Measurements from ENCODE around the gene KAT6B. TPM values are rescaled to one million over a fixed set of nuclear protein-coding genes. Genes with fewer than 3 reads are reported as not detected.

Gene KAT6B
- total and polyA plus RNA-seq, 2 experiments from 2014 or later = 7.7 to 12.4 TPM

DNA sequence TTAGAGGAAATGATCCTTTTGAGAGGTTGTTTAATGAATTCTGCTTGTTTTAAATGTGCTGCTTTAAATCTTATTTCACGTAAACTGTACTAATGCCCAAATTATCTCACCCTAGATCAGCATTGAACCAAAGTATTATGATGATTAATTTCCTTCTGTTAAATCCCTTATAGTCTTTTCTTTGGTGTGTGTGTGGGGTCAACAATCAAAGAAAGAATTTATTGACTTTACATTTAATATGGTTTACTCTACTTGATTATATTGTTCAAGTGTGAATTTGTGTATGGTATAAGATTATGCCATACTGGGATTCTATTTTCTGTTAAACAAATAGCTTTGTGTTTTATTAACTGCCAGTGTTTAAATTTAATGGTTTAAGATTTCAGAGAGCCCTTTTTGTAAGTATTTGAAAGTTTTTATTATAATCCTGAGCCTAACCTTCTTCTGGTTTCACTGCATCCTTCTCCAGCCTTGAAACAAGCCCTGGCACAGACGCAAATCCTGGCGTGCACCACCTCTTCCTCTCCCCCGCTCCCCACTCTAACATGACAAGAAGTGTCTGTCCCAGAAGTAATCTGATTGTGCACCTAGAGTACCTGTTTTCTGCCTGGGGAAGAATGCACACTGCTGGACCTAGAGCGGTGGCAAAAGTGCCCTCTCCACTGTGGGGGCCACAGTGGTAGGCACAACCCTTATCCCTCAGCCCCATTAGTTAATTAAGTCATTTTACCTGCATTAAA is 70.6 kb downstream of the KAT6B start:
- Histone ChIP-seq H3K4me1 (ENCODE audit: insufficient read depth) (peaks cover 15% of the 10 kb centered on the region), H3K79me2 (ENCODE audit: insufficient read depth) (peaks cover 91% of the 10 kb centered on the region), H3K4me3 (no peak overlapping the region), H3K27me3 (replicated peaks; ENCODE audit: insufficient read depth) (no peaks in the 10 kb centered on the region), H3K9ac (no peak overlapping the region), H3K4me2 (ENCODE audit: unreplicated experiment) (no peak overlapping the region), H2AFZ (no peak overlapping the region), H3K27ac (no peak overlapping the region), H4K20me1 (ENCODE audit: insufficient read depth) (peaks cover under 1% of the 10 kb centered on the region; the same call in 1 of the 2 replicates), H3K36me3 (ENCODE audit: low read depth) (no peaks in the 10 kb centered on the region), H3K9me2 (ENCODE audit: insufficient read depth) (no peaks in the 10 kb centered on the region), H3K9me3 (ENCODE audit: low read depth) (no peaks in the 10 kb centered on the region), H3F3A (ENCODE audit: insufficient read depth) (no peaks in the 10 kb centered on the region)
- no peak for DNase-seq
- no peak for TF ChIP-seq EZH2 (IDR thresholded peaks at IDR 0.05; ENCODE audit: insufficient read depth, poor library complexity, severe bottlenecking)
- no peak for TF ChIP-seq EZH2phosphoT487 (IDR thresholded peaks at IDR 0.05; ENCODE audit: insufficient read depth, low read depth)
- 94 to 97% methylated on average over 5 of the region's 5 CpGs for WGBS, 2 experiments (ENCODE audit: low coverage in 1 of 2, low lambda C conversion rate in 2 of 2, missing lambda C conversion rate in 2 of 2)
- in situ Hi-C loops (cut with MboI) = no loop called here

DNA sequence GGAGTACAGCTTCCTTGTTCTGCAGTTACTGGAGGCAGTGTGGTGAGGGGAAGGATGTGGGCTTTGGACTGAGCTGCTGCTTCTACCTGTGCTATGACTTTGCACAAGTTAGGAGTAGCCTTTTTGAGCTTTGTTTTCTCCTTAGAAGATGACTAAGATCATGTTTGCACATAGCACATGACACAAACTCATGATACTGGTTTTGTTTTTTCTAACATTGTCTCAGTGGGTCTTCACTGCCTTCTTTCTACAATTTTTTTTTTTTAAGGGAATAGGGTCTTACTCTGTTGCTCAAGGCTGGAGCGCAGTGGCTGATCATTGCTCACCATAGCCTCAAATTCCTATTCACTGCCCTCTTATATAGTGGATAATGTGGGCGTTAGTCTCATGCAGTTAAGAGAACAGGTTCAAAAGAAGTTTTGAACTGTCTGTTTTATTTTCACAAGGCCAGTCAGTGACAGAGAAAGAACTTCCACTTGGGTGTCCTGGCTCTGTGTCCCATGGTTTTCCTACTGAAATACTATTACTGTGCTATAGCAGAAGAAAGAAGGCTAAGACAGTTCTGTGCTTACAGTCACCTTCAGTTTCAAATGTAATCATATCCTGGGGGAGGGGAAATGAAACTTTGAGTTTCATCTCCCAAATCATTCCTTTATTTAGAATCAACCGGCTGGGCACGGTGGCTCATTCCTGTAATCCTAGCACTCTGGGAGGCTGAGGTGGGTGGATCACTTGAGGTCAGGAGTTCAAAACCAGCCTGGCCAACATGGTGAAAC is 72.0 kb downstream of the KAT6B start:
- in situ Hi-C loops (cut with MboI) = no loop called here
- Histone ChIP-seq H2AFZ (no peak overlapping the region), H3K27ac (no peak overlapping the region), H3K36me3 (ENCODE audit: low read depth) (no peaks in the 10 kb centered on the region), H3K9ac (no peak overlapping the region), H3K4me2 (ENCODE audit: unreplicated experiment) (no peak overlapping the region), H3K4me3 (no peak overlapping the region), H3K27me3 (replicated peaks; ENCODE audit: insufficient read depth) (no peaks in the 10 kb centered on the region), H3K9me2 (ENCODE audit: insufficient read depth) (no peaks in the 10 kb centered on the region), H3F3A (ENCODE audit: insufficient read depth) (no peaks in the 10 kb centered on the region), H3K4me1 (ENCODE audit: insufficient read depth) (peaks cover 15% of the 10 kb centered on the region), H4K20me1 (ENCODE audit: insufficient read depth) (peaks cover 4% of the 10 kb centered on the region; the same call in 1 of the 2 replicates), H3K79me2 (ENCODE audit: insufficient read depth) (peaks cover 91% of the 10 kb centered on the region), H3K9me3 (ENCODE audit: low read depth) (no peaks in the 10 kb centered on the region)
- TF ChIP-seq EZH2phosphoT487 (IDR thresholded peaks at IDR 0.05; ENCODE audit: insufficient read depth, low read depth) (no peak), EZH2 (IDR thresholded peaks at IDR 0.05; ENCODE audit: insufficient read depth, poor library complexity, severe bottlenecking) (no peak)
- WGBS, 2 experiments (ENCODE audit: low coverage in 1 of 2, low lambda C conversion rate in 2 of 2, missing lambda C conversion rate in 2 of 2) = 94 to 95% methylated on average over 4 of the region's 4 CpGs
- DNase-seq = peak; percentile 5

DNA sequence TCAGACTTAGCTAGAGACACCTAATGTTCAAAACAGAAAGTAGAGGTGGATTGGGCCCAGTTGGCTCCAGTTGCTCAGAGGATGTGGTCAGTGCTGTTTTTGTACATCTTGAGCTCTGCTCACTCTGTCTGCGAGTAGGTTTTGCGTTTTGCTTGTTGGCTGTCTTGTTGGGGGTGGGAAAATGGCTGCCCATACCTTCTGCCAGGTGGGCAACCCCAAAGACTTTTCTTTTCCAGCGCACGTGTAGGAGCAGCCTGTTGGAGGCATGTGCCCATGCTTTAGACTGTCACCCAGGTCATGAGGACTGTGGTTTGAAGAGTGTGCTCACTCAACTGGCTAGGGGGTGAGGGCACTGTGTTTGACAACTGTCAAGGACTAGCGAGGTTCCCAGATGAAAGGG is 73.9 kb downstream of the KAT6B start:
- Histone ChIP-seq H3K4me3 (no peak overlapping the region), H3F3A (ENCODE audit: insufficient read depth) (no peaks in the 10 kb centered on the region), H2AFZ (no peak overlapping the region), H3K36me3 (ENCODE audit: low read depth) (no peaks in the 10 kb centered on the region), H3K4me1 (ENCODE audit: insufficient read depth) (peaks cover 15% of the 10 kb centered on the region), H4K20me1 (ENCODE audit: insufficient read depth) (peaks cover 4% of the 10 kb centered on the region; the same call in 1 of the 2 replicates), H3K79me2 (ENCODE audit: insufficient read depth) (peaks cover 93% of the 10 kb centered on the region), H3K27me3 (replicated peaks; ENCODE audit: insufficient read depth) (no peaks in the 10 kb centered on the region), H3K9ac (no peak overlapping the region), H3K4me2 (ENCODE audit: unreplicated experiment) (no peak overlapping the region), H3K9me3 (ENCODE audit: low read depth) (no peaks in the 10 kb centered on the region), H3K9me2 (ENCODE audit: insufficient read depth) (no peaks in the 10 kb centered on the region), H3K27ac (no peak overlapping the region)
- TF ChIP-seq EZH2phosphoT487 (IDR thresholded peaks at IDR 0.05; ENCODE audit: insufficient read depth, low read depth) (no peak), EZH2 (IDR thresholded peaks at IDR 0.05; ENCODE audit: insufficient read depth, poor library complexity, severe bottlenecking) (no peak)
- no peak for DNase-seq
- in situ Hi-C loops (cut with MboI) = no loop called here
- 89 to 95% methylated on average over 5 of the region's 5 CpGs for WGBS, 2 experiments (ENCODE audit: low coverage in 1 of 2, low lambda C conversion rate in 2 of 2, missing lambda C conversion rate in 2 of 2)

DNA sequence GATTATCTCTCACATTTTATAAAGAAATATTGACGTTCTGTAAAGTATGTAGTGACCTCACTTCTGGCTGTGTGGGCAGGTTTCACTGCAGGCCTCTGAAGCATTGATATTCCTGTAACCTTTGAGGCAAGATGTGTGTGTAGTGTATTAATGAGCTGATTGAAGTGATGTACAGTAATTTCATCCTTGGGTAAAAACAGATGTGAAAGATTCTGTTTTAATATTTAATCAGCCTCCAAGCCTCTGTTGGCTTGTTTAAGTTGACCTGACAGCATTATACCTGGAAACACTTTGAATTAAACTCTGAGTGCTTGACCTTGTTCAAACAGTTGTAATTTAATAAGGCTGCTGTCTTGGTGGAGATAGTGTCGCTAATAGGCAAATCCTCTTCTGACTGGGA is 74.9 kb downstream of the KAT6B start:
- H3K9ac ChIP-seq = no peak overlapping the region
- TF ChIP-seq EZH2phosphoT487 (IDR thresholded peaks at IDR 0.05; ENCODE audit: insufficient read depth, low read depth) = no peak
- TF ChIP-seq EZH2 (IDR thresholded peaks at IDR 0.05; ENCODE audit: insufficient read depth, poor library complexity, severe bottlenecking) = no peak
- H4K20me1 ChIP-seq (ENCODE audit: insufficient read depth) = peaks cover 4% of the 10 kb centered on the region; the same call in 1 of the 2 replicates
- no peaks in the 10 kb centered on the region for H3K27me3 ChIP-seq (replicated peaks; ENCODE audit: insufficient read depth)
- no peak overlapping the region for H2AFZ ChIP-seq
- no peak for DNase-seq
- no peak overlapping the region for H3K27ac ChIP-seq
- no peaks in the 10 kb centered on the region for H3F3A ChIP-seq (ENCODE audit: insufficient read depth)
- whole genome bisulfite sequencing, 2 experiments (ENCODE audit: low coverage in 1 of 2, low lambda C conversion rate in 2 of 2, missing lambda C conversion rate in 2 of 2) = 60 to 64% methylated on average over 2 of the region's 2 CpGs
- in situ Hi-C loops (cut with MboI) = no loop called here
- no peaks in the 10 kb centered on the region for H3K9me2 ChIP-seq (ENCODE audit: insufficient read depth)
- no peaks in the 10 kb centered on the region for H3K36me3 ChIP-seq (ENCODE audit: low read depth)
- no peak overlapping the region for H3K4me2 ChIP-seq (ENCODE audit: unreplicated experiment)
- H3K4me3 ChIP-seq = no peak overlapping the region
- peaks cover 93% of the 10 kb centered on the region for H3K79me2 ChIP-seq (ENCODE audit: insufficient read depth)
- no peaks in the 10 kb centered on the region for H3K9me3 ChIP-seq (ENCODE audit: low read depth)
- peaks cover 15% of the 10 kb centered on the region for H3K4me1 ChIP-seq (ENCODE audit: insufficient read depth)
